ENCODE results near the gene CALCOCO2. TPM values are rescaled to one million over a fixed set of nuclear protein-coding genes. Genes with fewer than 3 reads are reported as not detected.

CALCOCO2 gene
- total RNA-seq, 4 donors from 2014 or later, result 177 to 244 (median 227) TPM

GRCh38 chr17:48883171-48883570 is 52.3 kb downstream of the CALCOCO2 start:
- Histone ChIP-seq H3K27ac (no peak overlapping the region), H3K4me1 (peaks cover 0 to 15% (median 0%) of the 10 kb centered on the region in 3 donors), H3K27me3 (peaks cover 15% of the 10 kb centered on the region), H3K36me3 (no peaks in the 10 kb centered on the region), H3K4me3 (no peak overlapping the region), H3K9me3 (no peaks in the 10 kb centered on the region)
- WGBS, 2 donors (ENCODE audit: low coverage in 1 of 2), result 43 to 48% methylated on average over 4 to 8 of the region's 10 CpGs
- ATAC-seq, result no peak
- no peak for TF ChIP-seq POLR2AphosphoS5 (IDR thresholded peaks at IDR 0.05)
- no peak for TF ChIP-seq EP300 (IDR thresholded peaks at IDR 0.05)
- no peak for TF ChIP-seq POLR2A (IDR thresholded peaks at IDR 0.05)
- no peak for TF ChIP-seq CTCF (IDR thresholded peaks at IDR 0.05)

GRCh38 chr17:48890086-48890485 is 59.3 kb downstream of the CALCOCO2 start:
- no peaks in the 10 kb centered on the region for H3K9me3 ChIP-seq
- H3K36me3 ChIP-seq, result peaks cover 0 to 8% of the 10 kb centered on the region in 2 donors
- H3K4me3 ChIP-seq, result no peak overlapping the region
- no peak for ATAC-seq
- H3K27ac ChIP-seq, result no peak overlapping the region
- peaks cover 4 to 28% (median 10%) of the 10 kb centered on the region in 3 donors for H3K4me1 ChIP-seq
- H3K27me3 ChIP-seq, result no peaks in the 10 kb centered on the region
- WGBS, 2 donors (ENCODE audit: low coverage in 1 of 2), result 83% methylated on average over 1 to 2 of the region's 2 CpGs
- TF ChIP-seq CTCF (IDR thresholded peaks at IDR 0.05) (no peak), EP300 (IDR thresholded peaks at IDR 0.05) (no peak), POLR2A (IDR thresholded peaks at IDR 0.05) (no peak), POLR2AphosphoS5 (IDR thresholded peaks at IDR 0.05) (no peak)

GRCh38 chr17:48892940-48893645 is 62.3 kb downstream of the CALCOCO2 start:
- peak overlapping the region; percentile 72 to 87 for H3K4me3 ChIP-seq
- no peak for ATAC-seq
- no peaks in the 10 kb centered on the region for H3K9me3 ChIP-seq
- peak overlapping the region; percentile 49 to 88 (median 82) for H3K27ac ChIP-seq
- no peak for TF ChIP-seq POLR2A (IDR thresholded peaks at IDR 0.05)
- TF ChIP-seq POLR2AphosphoS5 (IDR thresholded peaks at IDR 0.05), result no peak
- no peak for TF ChIP-seq CTCF (IDR thresholded peaks at IDR 0.05)
- TF ChIP-seq EP300 (IDR thresholded peaks at IDR 0.05), result no peak
- H3K4me1 ChIP-seq, result peaks cover 4 to 27% (median 10%) of the 10 kb centered on the region in 3 donors
- peaks cover 0 to 38% of the 10 kb centered on the region in 2 donors for H3K36me3 ChIP-seq
- no peaks in the 10 kb centered on the region for H3K27me3 ChIP-seq
- 0 to 1% methylated on average over 16 of the region's 24 CpGs for WGBS, 2 donors (ENCODE audit: low coverage in 1 of 2)

- Histone ChIP-seq H3K4me3 (peak overlapping the region; percentile 72 to 87), H3K27me3 (no peaks in the 10 kb centered on the region), H3K36me3 (peaks cover 0 to 42% of the 10 kb centered on the region in 2 donors), H3K4me1 (peaks cover 4 to 27% (median 10%) of the 10 kb centered on the region in 3 donors), H3K27ac (no peak overlapping the region), H3K9me3 (no peaks in the 10 kb centered on the region)
- 57 to 63% methylated on average over 3 to 4 of the region's 5 CpGs for WGBS, 2 donors (ENCODE audit: low coverage in 1 of 2)
- no peak for ATAC-seq
- TF ChIP-seq EP300 (IDR thresholded peaks at IDR 0.05) (no peak), POLR2A (IDR thresholded peaks at IDR 0.05) (no peak), POLR2AphosphoS5 (IDR thresholded peaks at IDR 0.05) (no peak), CTCF (IDR thresholded peaks at IDR 0.05) (no peak)
Measured at GRCh38 chr17:48893646-48894508, 63.0 kb downstream of the CALCOCO2 start.

All from gastroesophageal sphincter (tissue), 4 donors.